ENCODE measurements around the gene SPRYD3. TPM values are rescaled to one million over a fixed set of nuclear protein-coding genes. Genes with fewer than 3 reads are reported as not detected.
"Not testable (repeated sequence)": the region's sequence is repeated elsewhere in the genome, so short reads cannot be mapped to it uniquely, and the experiment has no call there.

SPRYD3 gene, protein sequence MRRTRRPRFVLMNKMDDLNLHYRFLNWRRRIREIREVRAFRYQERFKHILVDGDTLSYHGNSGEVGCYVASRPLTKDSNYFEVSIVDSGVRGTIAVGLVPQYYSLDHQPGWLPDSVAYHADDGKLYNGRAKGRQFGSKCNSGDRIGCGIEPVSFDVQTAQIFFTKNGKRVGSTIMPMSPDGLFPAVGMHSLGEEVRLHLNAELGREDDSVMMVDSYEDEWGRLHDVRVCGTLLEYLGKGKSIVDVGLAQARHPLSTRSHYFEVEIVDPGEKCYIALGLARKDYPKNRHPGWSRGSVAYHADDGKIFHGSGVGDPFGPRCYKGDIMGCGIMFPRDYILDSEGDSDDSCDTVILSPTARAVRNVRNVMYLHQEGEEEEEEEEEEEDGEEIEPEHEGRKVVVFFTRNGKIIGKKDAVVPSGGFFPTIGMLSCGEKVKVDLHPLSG
- 10 to 100 TPM; 25.4 to 28.8 TPM for total RNA-seq

DNA sequence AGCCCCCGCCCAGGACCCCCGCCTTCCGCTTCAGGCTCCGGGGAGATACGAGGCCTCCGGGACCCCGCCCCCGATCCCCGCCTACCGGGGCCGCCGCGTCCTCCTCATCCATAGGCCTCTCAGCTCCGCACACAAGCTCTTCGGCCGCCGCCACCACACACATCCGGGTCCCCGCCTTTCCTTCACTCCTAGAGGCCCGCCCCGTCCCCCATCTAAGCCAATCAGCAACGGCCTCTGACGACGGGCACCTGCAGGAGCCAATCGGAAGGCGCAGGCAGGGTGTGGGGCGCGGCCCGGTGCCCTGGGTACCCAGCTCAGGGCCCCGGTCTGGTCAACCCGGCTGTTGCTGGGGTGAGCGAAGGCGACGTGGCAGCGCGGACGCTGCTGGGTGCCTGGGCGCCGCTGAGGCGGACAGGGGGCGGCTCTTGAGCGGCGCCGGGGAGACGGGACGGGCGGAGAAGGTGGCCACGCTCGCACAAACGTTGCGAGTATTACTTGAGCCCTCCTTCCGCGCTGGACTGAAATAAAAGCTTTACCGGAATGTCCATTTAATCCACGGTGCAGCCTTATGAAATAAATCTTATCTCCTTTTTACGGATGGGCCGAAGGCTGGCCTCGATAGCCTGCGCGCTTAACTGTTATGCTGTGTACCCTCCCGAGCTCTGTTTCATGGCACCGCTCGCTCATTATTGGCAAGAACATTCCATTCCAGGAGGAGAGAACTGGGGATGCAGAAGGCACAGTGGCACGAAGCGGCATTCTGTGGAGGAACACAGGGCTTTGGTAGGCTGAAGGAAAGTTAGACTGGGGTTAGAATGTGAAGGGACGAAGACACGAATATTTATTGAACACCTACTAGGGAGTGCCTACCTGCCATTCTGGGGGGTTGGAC, at the start of gene SPRYD3:
SPRYD3 (minus strand) TSS at position 165 of the 892 bp plus-strand sequence; CDS start at position 108, 57 bp downstream.
- Mint-ChIP-seq H3K27ac (peak within 1 kb of the TSS; percentile 97), H3K9me3 (no peaks in the 10 kb centered on the region), H3K27me3 (no peaks in the 10 kb centered on the region), H3K36me3 (ENCODE audit: low read depth) (peaks cover 33% of the 10 kb centered on the region), H3K4me3 (peak within 1 kb of the TSS; percentile 84), H3K4me1 (peaks cover 28% of the 10 kb centered on the region)
- ATAC-seq (replicated peaks) = peak; percentile 98

GRCh38 chr12:53127169-53127568, 48.0 kb upstream of the SPRYD3 start:
- H3K27ac Mint-ChIP-seq = no peak overlapping the region
- peaks cover 5% of the 10 kb centered on the region for H3K4me1 Mint-ChIP-seq
- no peak for ATAC-seq (replicated peaks)
- no peaks in the 10 kb centered on the region for H3K36me3 Mint-ChIP-seq (ENCODE audit: low read depth)
- H3K4me3 Mint-ChIP-seq = no peak overlapping the region
- no peaks in the 10 kb centered on the region for H3K27me3 Mint-ChIP-seq
- H3K9me3 Mint-ChIP-seq = no peaks in the 10 kb centered on the region

GRCh38 chr12:53124352-53124723, 45.1 kb upstream of the SPRYD3 start:
- Mint-ChIP-seq H3K9me3 (no peaks in the 10 kb centered on the region), H3K27ac (no peak overlapping the region), H3K36me3 (ENCODE audit: low read depth) (no peaks in the 10 kb centered on the region), H3K27me3 (no peaks in the 10 kb centered on the region), H3K4me1 (peaks cover 5% of the 10 kb centered on the region), H3K4me3 (no peak overlapping the region)
- no peak for ATAC-seq (replicated peaks)

DNA sequence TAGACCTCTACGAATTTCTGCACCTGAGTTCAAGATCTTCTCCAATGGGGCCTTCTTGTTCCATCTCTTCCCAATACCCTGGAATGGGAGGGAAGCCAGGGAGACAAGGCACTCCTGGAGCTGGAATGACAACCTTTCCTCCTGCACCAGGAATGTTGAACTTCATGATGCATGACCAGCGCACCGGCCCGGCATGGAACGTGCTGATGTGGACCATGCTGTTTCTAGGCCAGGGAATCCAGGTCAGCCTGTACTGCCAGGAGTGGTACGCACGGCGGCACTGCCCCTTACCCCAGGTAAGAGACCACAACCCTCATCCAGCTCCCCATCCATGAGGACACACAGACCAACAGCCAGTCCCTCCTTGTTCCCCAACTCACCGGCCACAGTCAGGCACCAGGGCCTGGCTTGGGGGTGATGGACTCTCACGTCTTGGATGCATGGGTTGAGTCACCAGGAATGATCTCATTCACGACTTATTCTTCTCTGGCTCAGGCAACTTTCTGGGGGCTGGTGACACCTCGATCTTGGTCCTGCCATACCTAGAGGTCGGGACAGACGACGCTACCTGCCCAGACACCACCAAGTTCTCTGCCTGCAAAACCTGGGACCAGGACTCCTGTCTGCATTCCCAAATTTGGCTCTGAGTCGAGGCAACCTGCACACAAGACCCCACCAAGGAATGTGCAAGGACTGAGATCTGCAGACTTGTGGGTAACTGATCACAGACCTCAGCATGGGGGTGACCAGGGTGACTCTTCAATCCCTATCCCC, 44.6 kb upstream of the SPRYD3 start:
- Mint-ChIP-seq H3K27me3 (no peaks in the 10 kb centered on the region), H3K4me1 (peaks cover 5% of the 10 kb centered on the region), H3K27ac (no peak overlapping the region), H3K9me3 (no peaks in the 10 kb centered on the region), H3K4me3 (no peak overlapping the region), H3K36me3 (ENCODE audit: low read depth) (no peaks in the 10 kb centered on the region)
- no peak for ATAC-seq (replicated peaks)

DNA sequence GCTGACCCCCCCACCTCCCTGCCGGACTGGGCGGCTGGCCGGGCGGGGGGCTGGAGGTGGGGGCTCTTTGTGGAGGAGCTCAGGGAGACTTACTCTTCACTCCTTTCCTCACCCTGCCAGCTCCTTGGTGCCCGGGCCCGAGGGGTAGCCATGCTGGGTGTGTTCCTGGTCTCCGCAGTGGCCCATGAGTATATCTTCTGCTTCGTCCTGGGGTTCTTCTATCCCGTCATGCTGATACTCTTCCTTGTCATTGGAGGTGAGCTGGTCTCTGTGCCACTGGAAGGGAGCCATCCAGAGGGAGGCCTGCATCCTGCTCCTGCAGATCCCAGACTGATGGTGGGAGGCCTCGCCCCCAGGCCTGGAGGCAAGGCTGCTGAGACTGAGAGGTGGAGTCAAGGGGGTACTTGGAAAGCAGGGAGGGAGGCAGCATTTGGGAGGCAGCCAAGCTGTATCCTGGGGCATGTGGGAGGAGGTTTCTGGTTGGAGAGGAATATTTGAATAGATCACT, 43.8 kb upstream of the SPRYD3 start:
- no peaks in the 10 kb centered on the region for H3K9me3 Mint-ChIP-seq
- H3K4me1 Mint-ChIP-seq = peaks cover 5% of the 10 kb centered on the region
- ATAC-seq (replicated peaks) = no peak
- H3K4me3 Mint-ChIP-seq = no peak overlapping the region
- H3K36me3 Mint-ChIP-seq (ENCODE audit: low read depth) = no peaks in the 10 kb centered on the region
- no peaks in the 10 kb centered on the region for H3K27me3 Mint-ChIP-seq
- H3K27ac Mint-ChIP-seq = no peak overlapping the region

GRCh38 chr12:53120685-53121525, 41.7 kb upstream of the SPRYD3 start:
- Mint-ChIP-seq H3K9me3 (no peaks in the 10 kb centered on the region), H3K4me3 (no peak overlapping the region), H3K36me3 (ENCODE audit: low read depth) (no peaks in the 10 kb centered on the region), H3K4me1 (no peaks in the 10 kb centered on the region), H3K27ac (no peak overlapping the region), H3K27me3 (no peaks in the 10 kb centered on the region)
- ATAC-seq (replicated peaks) = no peak

DNA sequence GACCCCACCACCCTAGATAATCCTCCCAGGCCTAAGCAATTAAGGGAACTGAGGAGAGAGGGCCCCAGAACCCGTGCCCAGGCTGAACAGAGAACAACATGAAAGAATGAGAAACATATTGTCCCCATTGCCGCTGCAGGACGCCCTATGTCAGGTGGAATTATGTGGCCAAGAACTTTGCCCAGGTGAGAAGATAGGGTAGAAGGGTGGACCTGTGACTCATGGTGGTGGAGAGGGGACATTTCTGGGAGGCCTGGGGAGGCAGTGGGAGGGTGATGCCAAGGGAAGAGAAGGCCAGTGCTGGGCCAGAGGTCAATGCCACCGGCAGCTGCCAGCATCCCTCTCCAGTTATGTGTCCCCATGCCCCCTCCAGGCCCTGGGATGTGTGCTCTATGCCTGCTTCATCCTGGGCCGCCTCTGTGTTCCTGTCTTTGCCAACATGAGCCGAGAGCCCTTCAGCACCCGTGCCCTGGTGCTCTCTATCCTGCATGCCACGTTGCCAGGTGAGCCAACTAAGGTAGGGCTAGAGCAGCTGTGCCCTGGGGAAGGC, 39.6 kb upstream of the SPRYD3 start:
- Mint-ChIP-seq H3K36me3 (ENCODE audit: low read depth) (no peaks in the 10 kb centered on the region), H3K27ac (peak overlapping the region; percentile 9), H3K9me3 (no peaks in the 10 kb centered on the region), H3K4me3 (no peak overlapping the region), H3K27me3 (no peaks in the 10 kb centered on the region), H3K4me1 (no peaks in the 10 kb centered on the region)
- ATAC-seq (replicated peaks) = no peak

DNA sequence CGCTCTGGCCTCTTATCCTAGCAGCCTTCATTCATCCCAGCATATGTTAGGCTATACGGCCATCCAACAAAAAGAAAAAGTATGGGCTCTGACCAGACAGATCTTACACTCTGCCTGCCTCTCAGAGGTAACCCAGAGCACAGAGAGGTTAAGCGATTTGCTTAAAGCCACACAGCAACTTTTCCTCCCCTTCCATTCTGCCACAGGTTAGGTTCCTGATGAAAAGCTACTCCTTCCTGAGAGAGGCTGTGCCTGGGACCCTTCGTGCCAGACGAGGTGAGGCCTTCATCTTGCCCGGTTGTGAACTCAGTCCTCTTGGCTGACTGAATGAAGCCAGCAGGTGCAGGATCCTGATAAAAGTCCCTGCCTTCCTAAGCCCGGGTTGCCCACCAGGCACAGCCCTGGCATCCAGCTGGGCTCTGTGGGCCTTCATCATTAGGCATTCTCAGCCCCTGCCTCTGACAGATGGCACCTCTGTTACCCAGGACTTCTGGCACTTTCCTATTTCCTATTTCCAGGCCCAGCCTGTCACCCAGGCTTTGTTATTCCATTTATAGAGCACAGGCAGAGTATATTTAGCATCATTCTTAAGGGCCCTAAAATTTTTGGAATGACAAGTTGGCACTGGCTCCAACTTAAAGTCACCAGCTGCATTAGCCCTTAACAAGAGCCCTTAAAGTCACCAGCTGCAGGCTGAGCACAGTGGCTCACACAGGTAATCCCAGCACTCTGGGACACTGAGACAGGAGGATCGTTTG, 36.9 kb upstream of the SPRYD3 start:
- Mint-ChIP-seq H3K9me3 (no peaks in the 10 kb centered on the region), H3K27ac (no peak overlapping the region), H3K4me3 (no peak overlapping the region), H3K36me3 (ENCODE audit: low read depth) (no peaks in the 10 kb centered on the region), H3K4me1 (no peaks in the 10 kb centered on the region), H3K27me3 (no peaks in the 10 kb centered on the region)
- no peak for ATAC-seq (replicated peaks)

- Mint-ChIP-seq H3K27me3 (no peaks in the 10 kb centered on the region), H3K9me3 (no peaks in the 10 kb centered on the region), H3K4me3 (no peak overlapping the region), H3K36me3 (ENCODE audit: low read depth) (no peaks in the 10 kb centered on the region), H3K4me1 (no peaks in the 10 kb centered on the region), H3K27ac (no peak overlapping the region)
- ATAC-seq (replicated peaks) = no peak
These were observed 36.1 kb upstream of the SPRYD3 start for GRCh38 chr12:53115112-53115890.

GRCh38 chr12:53113951-53114350, 34.8 kb upstream of the SPRYD3 start:
- Mint-ChIP-seq H3K9me3 (no peaks in the 10 kb centered on the region), H3K27me3 (no peaks in the 10 kb centered on the region), H3K27ac (no peak overlapping the region), H3K4me3 (no peak overlapping the region), H3K4me1 (no peaks in the 10 kb centered on the region), H3K36me3 (ENCODE audit: low read depth) (no peaks in the 10 kb centered on the region)
- no peak for ATAC-seq (replicated peaks)

DNA sequence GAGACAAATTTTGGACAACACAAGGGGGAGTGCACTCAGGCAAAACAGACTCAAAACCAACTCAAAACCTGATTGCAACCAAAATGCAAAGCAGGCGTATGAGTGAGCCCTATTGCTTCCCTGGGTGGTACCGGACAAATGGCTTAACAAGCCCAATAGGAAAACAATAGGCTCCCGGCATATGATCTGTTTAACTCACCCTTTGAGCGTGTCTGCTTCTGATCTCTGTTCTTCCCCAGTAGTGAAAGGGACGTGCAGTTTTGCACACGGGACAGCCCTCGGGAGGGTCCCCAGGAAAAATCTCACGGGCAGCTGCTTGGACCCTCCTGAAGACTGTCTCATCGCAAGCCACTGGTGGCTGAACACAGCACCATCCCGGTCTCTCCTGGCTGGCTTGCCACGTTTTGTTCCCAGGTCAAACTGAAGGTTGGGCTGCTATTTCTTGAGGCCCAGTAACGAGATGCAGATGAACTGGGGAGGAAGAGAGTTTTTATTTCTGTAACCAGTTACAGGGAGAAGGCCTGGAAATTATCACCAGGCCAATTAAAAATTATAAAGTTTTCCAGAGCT, 34.0 kb upstream of the SPRYD3 start:
- ATAC-seq (replicated peaks) = no peak
- Mint-ChIP-seq H3K9me3 (no peaks in the 10 kb centered on the region), H3K4me3 (no peak overlapping the region), H3K27me3 (no peaks in the 10 kb centered on the region), H3K36me3 (ENCODE audit: low read depth) (no peaks in the 10 kb centered on the region), H3K27ac (no peak overlapping the region), H3K4me1 (no peaks in the 10 kb centered on the region)

DNA sequence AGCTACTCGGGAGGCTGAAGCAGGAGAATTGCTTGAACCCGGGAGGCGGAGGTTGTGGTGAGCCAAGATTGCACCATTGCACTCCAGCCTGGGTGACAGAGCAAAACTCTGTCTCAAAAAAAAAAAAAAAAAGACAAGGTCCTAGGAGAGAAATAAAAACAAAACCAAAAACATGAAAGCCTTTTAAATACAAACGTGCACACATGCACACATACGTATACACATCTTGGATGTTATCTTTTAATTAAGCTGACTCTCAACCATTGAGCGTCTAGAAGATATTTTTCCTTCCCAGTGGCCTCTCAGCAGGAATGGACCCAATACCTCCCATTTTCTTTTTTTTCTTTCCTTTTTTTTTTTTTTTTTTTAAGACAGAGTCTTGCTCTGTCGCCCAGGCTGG, 33.2 kb upstream of the SPRYD3 start:
- not testable (repeated sequence) for H3K9me3 Mint-ChIP-seq; H3K4me1 Mint-ChIP-seq; H3K27me3 Mint-ChIP-seq; H3K36me3 Mint-ChIP-seq (ENCODE audit: low read depth); H3K27ac Mint-ChIP-seq; H3K4me3 Mint-ChIP-seq; ATAC-seq (replicated peaks)
